Measurements from ENCODE around the gene BBOX1. TPM values are rescaled to one million over a fixed set of nuclear protein-coding genes. Genes with fewer than 3 reads are reported as not detected.

Gene BBOX1
- total RNA-seq, 1 donor from 2014 or later = not detected

GRCh38 chr11:27028561-27028965 is 12.1 kb upstream of the BBOX1 start:
- no peak for DNase-seq (ENCODE audit: low spot score, unreplicated experiment)
- Mint-ChIP-seq H3K27me3 (no peaks in the 10 kb centered on the region), H3K27ac (no peak overlapping the region), H3K9me3 (ENCODE audit: low read depth) (no peaks in the 10 kb centered on the region), H3K4me3 (ENCODE audit: low read depth) (no peak overlapping the region), H3K36me3 (ENCODE audit: insufficient read depth) (no peaks in the 10 kb centered on the region), H3K4me1 (ENCODE audit: low read depth) (peaks cover 15% of the 10 kb centered on the region)
- TF ChIP-seq CTCF (IDR thresholded peaks at IDR 0.05; ENCODE audit: unreplicated experiment) = no peak

- TF ChIP-seq CTCF (IDR thresholded peaks at IDR 0.05; ENCODE audit: unreplicated experiment) = no peak
- Mint-ChIP-seq H3K4me3 (ENCODE audit: low read depth) (no peak overlapping the region), H3K36me3 (ENCODE audit: insufficient read depth) (no peaks in the 10 kb centered on the region), H3K27me3 (no peaks in the 10 kb centered on the region), H3K4me1 (ENCODE audit: low read depth) (peaks cover 12% of the 10 kb centered on the region), H3K9me3 (ENCODE audit: low read depth) (peaks cover 7% of the 10 kb centered on the region), H3K27ac (no peak overlapping the region)
- no peak for DNase-seq (ENCODE audit: low spot score, unreplicated experiment)
These were observed 10.6 kb upstream of the BBOX1 start for GRCh38 chr11:27029966-27030365.

- no peak for TF ChIP-seq CTCF (IDR thresholded peaks at IDR 0.05; ENCODE audit: unreplicated experiment)
- no peak overlapping the region for H3K4me3 Mint-ChIP-seq (ENCODE audit: low read depth)
- H3K36me3 Mint-ChIP-seq (ENCODE audit: insufficient read depth) = no peaks in the 10 kb centered on the region
- H3K4me1 Mint-ChIP-seq (ENCODE audit: low read depth) = no peaks in the 10 kb centered on the region
- no peak for DNase-seq (ENCODE audit: low spot score, unreplicated experiment)
- H3K27ac Mint-ChIP-seq = no peak overlapping the region
- peaks cover 21% of the 10 kb centered on the region for H3K9me3 Mint-ChIP-seq (ENCODE audit: low read depth)
- H3K27me3 Mint-ChIP-seq = no peaks in the 10 kb centered on the region
These were observed 8.9 kb upstream of the BBOX1 start for GRCh38 chr11:27031754-27032153.

GRCh38 chr11:27039873-27040272 is 742 bp upstream of the BBOX1 start:
- TF ChIP-seq CTCF (IDR thresholded peaks at IDR 0.05; ENCODE audit: unreplicated experiment) = no peak
- Mint-ChIP-seq H3K4me1 (ENCODE audit: low read depth) (no peaks in the 10 kb centered on the region), H3K27me3 (no peaks in the 10 kb centered on the region), H3K9me3 (ENCODE audit: low read depth) (peaks cover 41% of the 10 kb centered on the region), H3K4me3 (ENCODE audit: low read depth) (no peak overlapping the region), H3K27ac (no peak overlapping the region), H3K36me3 (ENCODE audit: insufficient read depth) (peaks cover 4% of the 10 kb centered on the region)
- DNase-seq (ENCODE audit: low spot score, unreplicated experiment) = no peak

- no peak for DNase-seq (ENCODE audit: low spot score, unreplicated experiment)
- no peak overlapping the region for H3K4me3 Mint-ChIP-seq (ENCODE audit: low read depth)
- no peak for TF ChIP-seq CTCF (IDR thresholded peaks at IDR 0.05; ENCODE audit: unreplicated experiment)
- no peaks in the 10 kb centered on the region for H3K4me1 Mint-ChIP-seq (ENCODE audit: low read depth)
- peaks cover 4% of the 10 kb centered on the region for H3K36me3 Mint-ChIP-seq (ENCODE audit: insufficient read depth)
- peaks cover 32% of the 10 kb centered on the region for H3K9me3 Mint-ChIP-seq (ENCODE audit: low read depth)
- H3K27ac Mint-ChIP-seq = no peak overlapping the region
- no peaks in the 10 kb centered on the region for H3K27me3 Mint-ChIP-seq
These were observed 705 bp downstream of the BBOX1 start for GRCh38 chr11:27041141-27041899.

Data from progenitor cell of endocrine pancreas (in vitro differentiated cells).